IMR-90 (cell line): ENCODE measurements around the gene CRIM1. TPM values are rescaled to one million over a fixed set of nuclear protein-coding genes. Genes with fewer than 3 reads are reported as not detected.

Experiments
- ATAC-seq: fragments of 200-7000 bp; cut with Tn5 transposase; 2 replicates; pipeline ENCODE4 v1.9.1; 2020; ENCODE audit warnings: low read depth, mild to moderate bottlenecking, moderate library complexity
- BruUV-seq: library from RNA; stranded (reverse); fragments of 400-500 nt; replicated peaks from 2 replicates; lab custom pipeline; 2021; lab: Mats Ljungman, UMichigan
- CTCF ChIA-PET: fragments of 300-600 bp; formaldehyde crosslinking; extraction: SDS; loops from one replicate; lab custom pipeline; 2021; ENCODE audit warnings: antibody characterized with exemption; lab: Yijun Ruan, JAX
- POLR2A ChIA-PET: fragments of 300-600 bp; sonication (Branson Sonifier 250); formaldehyde crosslinking; loops from one replicate; lab custom pipeline; 2022; ENCODE audit warnings: antibody characterized with exemption; ENCODE audit not compliant: unreplicated experiment; lab: Charles Lee
- DNase-seq: peaks from one replicate; pipeline ENCODE4 v3.0.0; 2013
- H2AFZ ChIP-seq: replicated peaks from 2 replicates; pipeline ENCODE3; 2013; ENCODE audit warnings: low read length, mild to moderate bottlenecking; ENCODE audit not compliant: poor library complexity
- H2AK5ac ChIP-seq: 2 replicates; pipeline ENCODE4 v1.6.1; 2013; ENCODE audit warnings: low read depth, low read length, inconsistent platforms
- H2AK9ac ChIP-seq: replicated peaks from 2 replicates; pipeline ENCODE3; 2013; ENCODE audit warnings: mild to moderate bottlenecking, low read depth, low read length, moderate library complexity; ENCODE audit not compliant: poor library complexity
- H2BK120ac ChIP-seq: 2 replicates; pipeline ENCODE4 v1.6.1; 2013; ENCODE audit warnings: low read depth, low read length, inconsistent platforms
- H2BK15ac ChIP-seq: 3 replicates; pipeline ENCODE4 v1.6.1; 2013; ENCODE audit warnings: low read depth, low read length, inconsistent platforms
- H2BK20ac ChIP-seq: 2 replicates; pipeline ENCODE4 v1.6.1; 2013; ENCODE audit warnings: low read depth, mild to moderate bottlenecking, inconsistent platforms, low read length, moderate library complexity
- H2BK5ac ChIP-seq: 2 replicates; pipeline ENCODE4 v1.6.1; 2013; ENCODE audit warnings: mild to moderate bottlenecking, low read depth, low read length, inconsistent platforms; ENCODE audit not compliant: poor library complexity, severe bottlenecking
- H3K14ac ChIP-seq: replicated peaks from 2 replicates; pipeline ENCODE4 v1.6.1; 2013; ENCODE audit warnings: low read depth, low read length, inconsistent platforms
- H3K18ac ChIP-seq: 2 replicates; pipeline ENCODE4 v1.6.1; 2013; ENCODE audit warnings: low read depth, low read length, control low read depth
- H3K23ac ChIP-seq: 2 replicates; pipeline ENCODE4 v1.6.1; 2013; ENCODE audit warnings: low read depth, low read length, inconsistent platforms
- H3K27ac ChIP-seq: 2 replicates; pipeline ENCODE4 v1.5.1; 2013; ENCODE audit warnings: mild to moderate bottlenecking, control low read depth, low read length; ENCODE audit not compliant: insufficient read depth
- H3K27me3 ChIP-seq: 2 replicates; pipeline ENCODE4 v1.6.1; 2013; ENCODE audit warnings: low read length; ENCODE audit not compliant: control insufficient read depth, insufficient read depth
- H3K36me3 ChIP-seq: 2 replicates; pipeline ENCODE4 v1.6.1; 2013; ENCODE audit warnings: low read length, mixed read lengths; ENCODE audit not compliant: control insufficient read depth, insufficient read depth
- H3K4ac ChIP-seq: 2 replicates; pipeline ENCODE4 v1.6.1; 2013; ENCODE audit warnings: low read depth, low read length, inconsistent platforms
- H3K4me1 ChIP-seq: 2 replicates; pipeline ENCODE4 v1.6.1; 2013; ENCODE audit warnings: low read length, mixed read lengths; ENCODE audit not compliant: control insufficient read depth, insufficient read depth
- H3K4me2 ChIP-seq: 2 replicates; pipeline ENCODE4 v1.6.1; 2013; ENCODE audit warnings: low read depth, mild to moderate bottlenecking, control low read depth, low read length, moderate library complexity
- H3K4me3 ChIP-seq: 2 replicates; pipeline ENCODE4 v1.5.1; 2013; ENCODE audit warnings: low read depth, mild to moderate bottlenecking, control low read depth, low read length, moderate library complexity; ENCODE audit not compliant: insufficient read depth
- H3K56ac ChIP-seq: 2 replicates; pipeline ENCODE4 v1.6.1; 2013; ENCODE audit warnings: low read length, inconsistent platforms; ENCODE audit not compliant: insufficient read depth; ENCODE audit errors: extremely low read depth
- H3K79me1 ChIP-seq, 2 experiments: 2 replicates each; pipeline ENCODE4 v1.6.1; 2013; ENCODE audit warnings: low read length in 2 of 2, inconsistent platforms in 1 of 2, low read depth in 1 of 2
- H3K9ac ChIP-seq: 2 replicates; pipeline ENCODE4 v1.6.1; 2013; ENCODE audit warnings: low read depth, low read length, control low read depth
- H3K9me1 ChIP-seq: 2 replicates; pipeline ENCODE4 v1.6.1; 2013; ENCODE audit warnings: low read length, inconsistent platforms; ENCODE audit not compliant: insufficient read depth
- H3K9me3 ChIP-seq: 2 replicates; pipeline ENCODE4 v1.6.1; 2013; ENCODE audit warnings: low read length; ENCODE audit not compliant: control insufficient read depth, insufficient read depth
- H4K20me1 ChIP-seq: 2 replicates; pipeline ENCODE4 v1.6.1; 2013; ENCODE audit warnings: low read length, inconsistent platforms; ENCODE audit not compliant: insufficient read depth
- H4K5ac ChIP-seq: 2 replicates; pipeline ENCODE4 v1.6.1; 2013; ENCODE audit warnings: mild to moderate bottlenecking, low read depth, low read length, control low read depth
- H4K8ac ChIP-seq, 2 experiments: 2 replicates each; pipeline ENCODE4 v1.6.1; 2013; ENCODE audit warnings: low read depth in 2 of 2, low read length in 2 of 2, control low read depth in 1 of 2, inconsistent platforms in 1 of 2
- H4K91ac ChIP-seq: 2 replicates; pipeline ENCODE4 v1.6.1; 2013; ENCODE audit warnings: low read depth, low read length, inconsistent platforms; ENCODE audit not compliant: insufficient read depth
- FOS ChIP-seq: fragments of 150-350 bp; IDR thresholded peaks from 2 replicates; pipeline ENCODE4 v1.6.1; 2016; ENCODE audit warnings: low read depth, low read length
- MAFK ChIP-seq: IDR thresholded peaks from 2 replicates; pipeline ENCODE4 v1.6.1; 2012; ENCODE audit warnings: low read depth, low read length, improper control_type of control experiment
- RCOR1 ChIP-seq: IDR thresholded peaks from 2 replicates; pipeline ENCODE4 v1.6.1; 2012; ENCODE audit warnings: mild to moderate bottlenecking, low read length, improper control_type of control experiment; ENCODE audit not compliant: insufficient replicate concordance
- RFX5 ChIP-seq: IDR thresholded peaks from 2 replicates; pipeline ENCODE4 v1.8.0; 2012; ENCODE audit warnings: low read depth, mild to moderate bottlenecking, low read length, moderate library complexity
- USF2 ChIP-seq: fragments of 150-350 bp; IDR thresholded peaks from 2 replicates; pipeline ENCODE4 v1.6.1; 2017; ENCODE audit warnings: mild to moderate bottlenecking, antibody characterized with exemption, low read length, low read depth
- dilution Hi-C: fragments of 300-500 bp; cut with HindIII; formaldehyde crosslinking; loops from one replicate; pipeline ENCODE4 v1.14.3; 2018; ENCODE audit warnings: low sequenced_read_pairs; ENCODE audit not compliant: unreplicated experiment
- in situ Hi-C: fragments of 300-500 bp; cut with MboI; formaldehyde crosslinking; loops from 3 replicates; pipeline ENCODE4 v1.14.3; 2019; ENCODE audit warnings: low sequenced_read_pairs, inconsistent platforms, mixed read lengths
- intact Hi-C: fragments of 100-400 bp; cut with micrococcal nuclease; formaldehyde crosslinking; loops from 2 replicates; pipeline ENCODE4 v1.10.0; 2022
- polyA plus RNA-seq, 3 experiments: library from polyadenylated mRNA; depleted of rRNA; stranded (reverse); fragments of >200 nt; gene quantifications; 2 replicates each; pipeline ENCODE4 v1.2.3, GENCODE V29; 2012; ENCODE audit warnings: low replicate concordance in 1 of 3
- total RNA-seq: library from RNA; depleted of rRNA; stranded (reverse); fragments of >200 nt; gene quantifications from 2 replicates; pipeline ENCODE4 v1.2.3, GENCODE V29; 2012

Gene CRIM1
- total and polyA plus RNA-seq, 2 of the 4 experiments (the other 2 are of a cell fraction) = 285 to 490 TPM

- Histone ChIP-seq H2BK20ac (no peak overlapping the region), H3K4me3 (no peak overlapping the region), H2BK5ac (no peak overlapping the region), H2AFZ (no peak overlapping the region), H3K27ac (no peak overlapping the region), H4K20me1 (no peaks in the 10 kb centered on the region), H3K9ac (no peak overlapping the region), H4K5ac (no peak overlapping the region), H3K23ac (no peak overlapping the region), H3K27me3 (no peaks in the 10 kb centered on the region), H3K9me3 (no peaks in the 10 kb centered on the region), H3K4me2 (no peak overlapping the region), H2BK120ac (no peak overlapping the region), H3K18ac (no peak overlapping the region), H3K4me1 (no peaks in the 10 kb centered on the region), H3K36me3 (peaks cover 45% of the 10 kb centered on the region), H3K56ac (no peak overlapping the region), H2AK9ac (no peak overlapping the region), H3K14ac (no peak overlapping the region), H2AK5ac (no peak overlapping the region), H4K8ac (no peak overlapping the region), H4K91ac (no peak overlapping the region), H2BK15ac (no peak overlapping the region), H3K4ac (no peak overlapping the region), H3K9me1 (peaks cover 5% of the 10 kb centered on the region), H3K79me1 (peaks cover 32 to 58% of the 10 kb centered on the region in 2 experiments)
- ChIA-PET CTCF (no interaction called here), POLR2A (no interaction called here)
- BruUV-seq = no TSS peak
- DNase-seq (no peak), ATAC-seq (no peak)
- dilution Hi-C loops = no loop called here
- intact Hi-C loops = no loop called here
- in situ Hi-C loops = no loop called here
- no peak for TF ChIP-seq RCOR1
- no peak for TF ChIP-seq RFX5
- no peak for TF ChIP-seq FOS
- TF ChIP-seq USF2 = no peak
- TF ChIP-seq MAFK = no peak
These were observed 223.7 kb downstream of the CRIM1 start for GRCh38 chr2:36579297-36579664.
